Left lobe of liver (tissue), 2 donors: ENCODE measurements around the gene CDKAL1. TPM values are rescaled to one million over a fixed set of nuclear protein-coding genes. Genes with fewer than 3 reads are reported as not detected.

ENCODE experiments used
- ATAC-seq: fragments of 200-7000 bp; cut with Tn5 transposase; one replicate; pipeline ENCODE4 v1.9.1; 2020; ENCODE audit warnings: mild to moderate bottlenecking, moderate library complexity
- DNase-seq: peaks from one replicate; pipeline ENCODE4 v3.0.0-alpha.2; 2020; ENCODE audit warnings: low spot score
- total RNA-seq: library from RNA; stranded (reverse); gene quantifications from one replicate; pipeline ENCODE4 v1.2.1, GENCODE V29; 2021
- donor health status: DM: no; HTN: no; CAD: no; lungs with moderate emphysema.
- donor health status: DM: no; HTN: yes; CAD: no.

CDKAL1 gene
- total RNA-seq, 1 donor from 2014 or later: 5.1 TPM

DNA sequence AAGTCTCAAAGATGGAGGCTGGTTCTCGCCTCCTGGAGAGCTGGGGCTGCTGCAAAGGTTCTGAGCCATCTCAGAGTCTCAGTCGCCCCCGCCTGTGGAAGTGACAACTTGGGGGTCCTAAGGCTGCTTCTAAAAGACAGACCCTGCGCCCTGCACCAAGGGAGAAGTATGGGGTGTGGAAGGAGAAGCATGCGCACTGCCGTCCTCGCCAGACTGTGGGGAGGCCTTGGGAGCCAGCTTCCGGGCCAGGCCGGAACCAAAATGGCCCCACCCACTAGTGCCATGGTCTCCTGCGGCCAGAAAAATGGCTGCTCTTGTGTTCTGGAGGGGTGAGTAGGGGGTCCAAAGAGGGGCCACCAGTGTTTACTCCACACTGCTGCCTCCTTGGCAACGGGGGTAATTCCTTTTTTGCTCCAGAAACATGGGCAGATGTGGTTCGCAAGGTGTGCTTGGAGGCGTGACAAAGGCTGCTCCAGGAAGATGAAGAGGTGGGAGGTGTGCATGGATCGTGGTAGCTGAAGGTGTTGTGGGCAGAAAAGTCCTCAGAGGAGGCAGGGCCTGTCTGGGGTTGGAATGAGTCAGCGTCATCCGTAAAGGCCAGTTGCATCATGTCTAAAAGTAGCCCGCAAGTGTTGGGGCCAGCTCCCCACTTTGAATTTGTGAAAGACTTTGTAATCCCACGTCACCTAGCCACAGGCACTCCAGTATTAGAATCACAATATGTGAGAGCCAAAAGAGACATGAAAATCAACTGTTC lies 729.5 kb downstream of the CDKAL1 start:
- DNase-seq (no peak), ATAC-seq (no peak)

DNA sequence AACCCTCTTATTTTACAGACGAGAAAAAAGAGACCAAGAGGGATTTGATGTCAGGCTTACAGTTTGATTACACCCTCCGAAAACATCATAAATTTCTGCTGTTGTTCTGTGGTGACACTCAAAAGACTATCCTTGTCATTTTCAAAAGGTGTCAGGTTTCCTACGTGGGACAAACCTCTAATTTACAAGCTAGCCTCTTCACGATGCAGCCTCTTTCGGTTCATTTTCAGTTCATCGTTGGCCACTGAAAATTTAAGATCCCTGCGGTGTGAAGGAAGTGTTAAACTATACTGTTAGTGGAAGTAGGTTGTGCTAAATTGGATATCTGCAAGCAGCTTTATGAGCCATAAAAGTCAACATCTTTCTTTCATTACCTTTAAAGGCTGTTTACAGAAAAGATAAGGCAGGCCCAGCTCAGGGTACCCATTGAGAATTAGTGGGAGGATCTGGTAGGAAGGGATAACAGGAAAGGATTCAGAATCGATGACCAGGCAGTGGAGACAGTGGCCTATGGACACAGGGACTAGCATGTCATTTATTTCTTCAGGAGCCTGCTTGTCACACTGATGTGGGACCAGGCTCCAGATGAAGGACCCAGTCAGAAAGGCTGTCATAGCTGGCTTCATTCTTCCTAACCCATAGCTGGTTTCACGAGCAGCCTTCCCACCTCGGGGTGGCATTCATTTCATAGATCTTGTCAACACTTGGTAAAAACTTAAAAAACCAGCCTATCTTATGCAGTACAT lies 730.2 kb downstream of the CDKAL1 start:
- no peak for DNase-seq

DNA sequence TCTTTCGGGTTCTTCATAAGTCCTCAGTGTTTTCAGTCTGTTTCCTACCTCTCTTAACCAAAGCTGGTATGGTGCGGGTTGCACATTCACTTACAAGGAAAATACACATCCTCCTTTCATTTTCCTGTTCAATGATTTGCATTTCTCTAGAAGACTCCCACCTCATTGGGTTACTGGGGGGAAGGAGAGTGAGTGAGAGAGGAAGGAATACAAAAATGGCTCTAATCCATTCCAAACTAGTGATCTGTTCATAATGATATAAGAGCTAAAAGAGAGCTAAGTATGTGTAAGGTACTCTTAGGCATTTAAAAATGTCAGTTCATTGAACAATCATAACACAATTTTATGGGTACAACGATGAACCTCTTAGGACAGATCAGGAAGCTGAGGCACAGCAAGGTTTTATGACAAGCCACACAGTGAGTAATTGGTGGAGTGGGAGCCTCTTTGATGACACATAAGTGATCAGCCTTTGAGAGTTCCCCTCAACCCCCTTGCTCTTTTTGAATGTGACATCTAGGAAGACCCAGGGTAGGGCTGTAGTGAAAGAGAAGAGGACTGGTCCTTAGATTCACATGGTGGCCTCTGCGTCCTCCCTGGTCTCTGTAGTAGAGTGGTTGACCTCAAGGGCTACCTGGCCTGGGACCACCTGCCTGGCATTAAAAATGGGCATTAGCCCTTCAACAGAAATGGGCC lies 730.9 kb downstream of the CDKAL1 start:
- DNase-seq: no peak
- no peak for ATAC-seq

More for the DNA sequence above, 730.2 kb downstream of the CDKAL1 start:
- ATAC-seq: no peak

DNA sequence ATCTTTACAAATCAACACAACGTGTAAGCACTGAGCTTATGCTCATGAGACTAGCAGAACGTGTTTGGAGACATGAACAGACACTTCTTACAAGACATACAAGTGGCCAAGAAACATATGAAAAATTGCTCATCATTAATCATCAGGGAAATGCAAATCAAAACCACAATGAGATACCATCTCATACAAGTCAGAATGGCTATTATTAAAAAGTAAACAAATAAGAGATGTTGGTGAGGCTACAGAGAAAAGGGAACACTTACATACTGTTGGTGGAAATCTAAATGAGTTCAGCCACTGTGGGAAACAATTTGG lies 731.4 kb downstream of the CDKAL1 start:
- ATAC-seq (no peak), DNase-seq (no peak)

DNA sequence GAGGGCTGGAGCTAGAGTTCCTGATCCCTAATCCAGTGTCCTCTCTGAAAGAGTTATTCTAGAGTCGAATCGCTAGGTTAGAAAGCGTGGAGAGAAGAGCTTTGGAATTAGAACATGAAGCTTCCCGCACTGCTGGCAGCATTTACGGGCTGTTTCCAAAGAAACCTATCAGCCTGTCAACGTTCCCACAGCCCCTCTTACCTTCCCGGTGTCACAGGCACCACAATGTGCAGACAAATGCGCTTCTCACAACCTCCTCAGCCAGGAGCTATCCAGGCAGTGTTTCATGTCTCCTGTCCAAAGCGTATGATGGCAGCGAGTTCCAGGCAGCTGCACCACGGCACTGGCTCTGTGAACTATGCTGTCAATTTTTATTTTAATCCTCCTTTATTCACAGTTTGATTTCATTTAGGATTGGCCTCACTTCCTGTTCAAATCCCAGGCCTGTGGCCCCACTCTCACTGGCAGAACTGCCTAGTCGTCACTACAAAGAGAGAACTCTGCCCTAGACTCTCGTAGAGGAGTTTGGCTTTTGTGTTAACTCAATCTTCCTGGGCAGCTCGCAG lies 736.5 kb downstream of the CDKAL1 start:
- DNase-seq (no peak), ATAC-seq (no peak)

DNA sequence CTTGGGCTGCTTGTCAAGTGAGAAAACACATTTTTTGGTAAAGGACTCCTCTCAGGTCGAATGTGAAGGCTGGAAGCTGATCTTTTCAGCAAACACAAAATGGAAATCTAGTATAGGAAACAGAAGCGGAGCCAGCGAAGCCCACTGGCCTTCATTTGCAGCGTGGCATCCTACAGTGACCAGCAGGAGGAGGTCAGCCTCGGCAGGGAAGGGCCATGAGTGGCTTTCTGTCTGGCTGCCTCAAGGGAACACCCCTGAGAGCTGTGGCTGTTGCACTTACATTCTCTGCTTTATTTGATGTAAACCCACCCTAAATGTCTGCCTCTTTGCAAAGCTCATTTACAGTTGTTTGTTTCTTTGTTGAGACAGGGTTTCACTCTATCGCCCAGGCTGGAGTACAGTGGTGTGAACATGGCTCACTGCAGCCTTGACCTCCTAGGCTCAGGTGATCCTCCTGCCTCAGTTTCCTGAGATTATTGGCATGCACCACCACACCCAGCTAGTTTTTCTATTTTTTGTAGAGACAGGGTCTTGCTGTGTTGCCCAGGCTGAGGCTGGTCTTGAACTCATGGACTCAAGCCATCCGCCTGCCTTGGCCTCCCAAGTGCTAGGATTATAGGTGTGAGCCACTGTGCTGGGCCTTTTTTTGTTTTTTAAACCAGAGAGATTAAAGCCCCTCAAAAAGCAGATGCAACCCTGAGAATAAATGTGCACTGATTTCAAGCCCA lies 737.3 kb downstream of the CDKAL1 start:
- DNase-seq: no peak
- no peak for ATAC-seq

DNA sequence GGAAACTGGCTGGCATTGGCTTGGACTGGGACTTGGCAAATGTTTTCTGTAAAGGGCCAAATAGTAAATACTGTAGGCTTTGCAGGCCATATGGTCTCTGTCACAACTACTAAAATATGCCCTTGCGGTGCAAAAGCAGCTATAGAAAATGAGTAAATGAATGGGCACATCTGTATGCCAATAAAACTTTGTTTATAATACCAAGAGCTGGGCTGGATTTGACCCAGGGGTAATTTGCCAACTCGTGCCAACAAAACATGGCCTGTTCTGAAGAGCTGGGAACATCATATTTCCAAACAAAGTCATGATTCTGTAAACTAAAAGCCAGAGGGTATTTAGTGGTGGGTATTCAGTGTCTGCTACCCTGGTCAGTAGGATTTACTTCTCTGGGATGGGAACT lies 739.2 kb downstream of the CDKAL1 start:
- ATAC-seq (no peak), DNase-seq (no peak)

DNA sequence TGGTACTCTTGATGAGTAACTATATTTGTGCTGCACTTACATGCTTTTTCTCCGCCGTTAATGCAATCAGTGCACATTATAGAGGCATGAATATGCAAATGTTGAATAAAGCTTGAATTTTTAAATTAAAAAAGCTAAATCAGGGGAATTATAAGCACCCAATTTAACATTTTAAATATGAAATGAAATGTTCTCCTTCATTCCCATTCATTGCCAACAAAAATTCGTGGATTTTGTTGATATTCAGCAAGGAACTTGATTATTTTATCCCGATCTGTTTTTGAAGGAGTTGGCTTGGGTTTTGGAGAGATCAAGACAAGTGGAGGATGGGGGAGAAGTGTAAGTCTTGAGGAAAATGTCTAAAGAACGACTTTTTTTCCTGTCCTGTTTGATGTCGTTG lies 740.6 kb downstream of the CDKAL1 start:
- DNase-seq (no peak), ATAC-seq (no peak)

DNA sequence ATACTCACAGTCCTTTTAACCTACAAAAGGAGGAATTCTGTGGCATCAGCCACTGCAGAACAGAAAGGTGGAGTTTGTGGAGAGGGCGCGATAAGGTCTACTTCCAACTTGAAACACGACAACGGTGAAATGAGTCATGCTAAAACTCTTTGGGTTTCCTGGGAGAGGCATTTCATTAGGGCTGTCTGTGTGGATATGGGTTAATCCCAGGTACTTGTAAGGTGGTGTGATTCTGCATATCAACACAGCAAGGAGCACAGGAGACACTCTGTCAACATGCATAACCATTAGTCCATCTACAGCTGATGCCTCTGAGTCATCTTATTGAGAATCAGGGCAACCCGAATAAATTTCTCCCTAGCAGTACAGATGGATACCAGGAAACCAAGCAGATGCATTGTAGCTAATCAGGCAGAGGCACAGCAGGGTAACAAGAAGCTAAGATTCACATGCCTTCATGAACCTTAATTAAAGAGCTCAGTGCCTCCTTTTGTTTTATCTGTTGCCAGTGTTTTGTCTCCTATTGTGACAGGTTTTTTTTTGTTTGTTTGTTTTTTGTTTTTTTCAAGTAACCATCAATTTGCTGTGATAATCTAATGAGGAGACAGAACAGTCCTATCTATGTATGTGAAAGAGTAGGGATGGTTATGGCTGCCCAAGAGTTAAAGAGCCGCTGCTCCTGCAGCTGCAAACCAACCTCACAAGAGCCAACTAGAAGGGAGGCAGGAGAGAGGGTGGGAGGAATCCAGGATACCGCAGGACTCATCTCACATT lies 743.5 kb downstream of the CDKAL1 start:
- DNase-seq: no peak
- ATAC-seq: no peak

DNA sequence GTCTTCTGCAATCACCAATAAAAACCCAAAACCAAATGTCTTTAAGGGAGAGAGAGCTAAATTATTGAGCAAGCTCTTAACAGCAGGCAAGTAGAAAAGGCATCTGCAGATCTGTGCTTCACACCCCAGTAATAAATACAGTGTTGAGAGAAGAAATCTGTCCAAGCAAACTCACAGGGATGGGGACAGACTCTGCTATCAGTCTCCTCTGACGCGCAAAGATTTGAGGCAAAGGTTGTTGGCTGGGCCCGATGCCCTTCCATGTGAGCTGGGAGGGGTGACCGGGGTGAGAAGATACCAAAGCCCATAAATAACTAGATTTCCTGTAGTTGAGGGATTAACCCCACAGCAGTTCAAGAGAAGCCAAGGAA lies 744.1 kb downstream of the CDKAL1 start:
- no peak for DNase-seq
- ATAC-seq: no peak

DNA sequence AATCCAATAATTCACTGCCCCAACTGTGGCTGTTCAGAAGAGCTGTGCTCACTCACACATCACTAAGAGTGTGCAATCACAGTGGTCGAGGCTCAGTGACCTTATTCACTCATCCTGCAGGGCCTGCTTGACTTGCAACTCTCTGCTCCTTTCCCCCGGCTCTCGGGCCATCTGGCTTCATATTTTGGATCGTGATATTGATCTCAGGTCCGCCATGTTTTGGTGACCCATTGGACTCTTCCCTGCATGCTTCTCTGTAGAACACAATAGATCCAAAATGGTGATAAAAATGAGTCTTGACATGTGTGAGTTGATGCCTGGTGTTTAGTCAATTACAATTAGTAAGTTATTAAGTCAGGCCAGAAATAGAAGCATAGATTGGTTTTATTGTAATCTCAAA lies 745.4 kb downstream of the CDKAL1 start:
- ATAC-seq (no peak), DNase-seq (no peak)

DNA sequence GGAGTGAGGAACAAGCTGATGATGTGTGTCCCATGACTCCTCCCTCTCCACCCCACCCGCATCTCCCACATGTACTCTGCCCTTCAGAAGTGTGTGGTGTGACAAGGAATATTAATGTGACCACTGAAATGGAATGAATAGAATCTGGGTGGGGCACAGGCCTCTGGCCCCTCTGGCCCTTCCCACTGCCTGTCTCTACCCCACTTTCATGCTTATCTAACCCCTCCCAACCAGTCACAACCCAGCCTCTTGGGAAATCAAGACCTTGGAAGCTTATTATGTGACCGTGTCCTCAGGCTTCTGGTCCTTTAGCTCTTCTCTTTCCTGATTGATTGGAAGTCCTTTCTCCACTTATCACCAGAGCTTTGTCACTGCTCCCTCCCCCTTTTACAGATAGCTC lies 747.1 kb downstream of the CDKAL1 start:
- ATAC-seq (no peak), DNase-seq (no peak)

Other genes starting within 250 kb of the CDKAL1 start
- 1.4 TPM for gene E2F3, start 132.6 kb upstream of the CDKAL1 start, total RNA-seq